HAP-1 (cell line): ENCODE results near the gene NECTIN3.

Source experiments
- DNase-seq, 2 experiments: peaks; one replicate each; pipeline ENCODE4 v3.0.0-alpha.2; 2016 to 2020; ENCODE audit warnings: low spot score in 2 of 2
- H3K27me3 ChIP-seq: fragments of 250-450 bp; sonication (Bioruptor Pico); 2 replicates; pipeline ENCODE4 v1.5.1; 2020; ENCODE audit warnings: low read depth, mild to moderate bottlenecking, moderate library complexity
- H3K36me3 ChIP-seq: fragments of 250-450 bp; sonication (Bioruptor Pico); replicated peaks from 2 replicates; pipeline ENCODE4 v1.5.1; 2020; ENCODE audit warnings: mild to moderate bottlenecking
- H3K4me1 ChIP-seq: fragments of 250-450 bp; sonication (Bioruptor Pico); 2 replicates; pipeline ENCODE4 v1.5.1; 2020; ENCODE audit warnings: mild to moderate bottlenecking
- H3K4me3 ChIP-seq: fragments of 250-450 bp; sonication (Bioruptor Pico); 2 replicates; pipeline ENCODE4 v1.5.1; 2020; ENCODE audit warnings: mild to moderate bottlenecking, moderate library complexity
- H3K9me3 ChIP-seq: fragments of 250-450 bp; sonication (Bioruptor Pico); 2 replicates; pipeline ENCODE4 v1.5.1; 2020; ENCODE audit warnings: mild to moderate bottlenecking, moderate library complexity
- in situ Hi-C: fragments of 300-500 bp; cut with MboI; formaldehyde crosslinking; loops from 3 replicates; pipeline ENCODE4 v1.14.3; 2020; ENCODE audit warnings: low sequenced_read_pairs, inconsistent platforms, mixed read lengths

NECTIN3 gene, protein sequence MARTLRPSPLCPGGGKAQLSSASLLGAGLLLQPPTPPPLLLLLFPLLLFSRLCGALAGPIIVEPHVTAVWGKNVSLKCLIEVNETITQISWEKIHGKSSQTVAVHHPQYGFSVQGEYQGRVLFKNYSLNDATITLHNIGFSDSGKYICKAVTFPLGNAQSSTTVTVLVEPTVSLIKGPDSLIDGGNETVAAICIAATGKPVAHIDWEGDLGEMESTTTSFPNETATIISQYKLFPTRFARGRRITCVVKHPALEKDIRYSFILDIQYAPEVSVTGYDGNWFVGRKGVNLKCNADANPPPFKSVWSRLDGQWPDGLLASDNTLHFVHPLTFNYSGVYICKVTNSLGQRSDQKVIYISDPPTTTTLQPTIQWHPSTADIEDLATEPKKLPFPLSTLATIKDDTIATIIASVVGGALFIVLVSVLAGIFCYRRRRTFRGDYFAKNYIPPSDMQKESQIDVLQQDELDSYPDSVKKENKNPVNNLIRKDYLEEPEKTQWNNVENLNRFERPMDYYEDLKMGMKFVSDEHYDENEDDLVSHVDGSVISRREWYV

DNA sequence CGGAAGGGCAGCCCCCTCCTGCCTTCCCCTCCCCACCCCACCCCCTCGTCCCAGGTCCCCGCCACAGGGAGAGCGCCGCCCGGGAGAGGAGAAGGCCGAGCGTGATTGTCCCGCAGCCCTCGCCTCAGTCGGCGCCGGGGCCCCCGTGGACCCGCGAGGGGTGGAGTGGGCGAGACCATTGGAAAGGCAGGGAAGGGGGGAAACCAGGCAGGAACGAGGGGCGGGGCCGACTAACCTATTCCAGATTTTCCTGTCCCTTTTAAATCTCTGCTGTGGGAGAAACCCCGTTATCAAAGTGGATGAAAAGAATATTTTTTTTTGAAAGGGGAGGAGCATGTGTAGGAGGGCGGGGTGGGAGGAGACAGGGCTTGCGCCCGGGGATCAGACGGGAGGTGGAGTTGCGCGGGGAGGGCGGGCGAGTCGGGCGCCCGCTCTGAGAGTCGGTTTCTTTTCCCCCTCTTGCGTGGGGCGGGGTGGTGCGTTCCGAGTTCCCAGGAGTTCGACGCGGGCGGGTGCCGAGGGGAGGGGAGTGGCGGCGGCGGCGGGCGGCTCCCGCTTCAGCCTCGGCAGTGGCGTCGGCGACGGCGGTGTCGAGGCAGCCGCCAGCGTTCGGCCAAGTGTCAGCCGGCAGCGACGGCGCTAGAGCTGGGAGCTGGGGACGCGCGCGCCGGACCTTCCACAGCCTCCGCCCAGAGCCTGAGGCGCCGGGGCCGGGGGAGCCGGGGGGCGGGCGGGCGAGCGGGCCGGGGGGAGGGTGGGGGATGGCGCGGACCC is at the start of gene NECTIN3:
Gene NECTIN3, plus strand, starts transcription at position 560 of the 774 bp plus-strand sequence. Its CDS starts 202 bp downstream, at position 762.
- H3K9me3 ChIP-seq = 0 out of 2 replicates have a peak, but pooled peaks cover 2% of the 10 kb centered on the region
- in situ Hi-C loops = no loop called here
- peak; percentile 95 to 97 for DNase-seq
- H3K4me3 ChIP-seq = peak within 1 kb of the TSS; percentile 77
- H3K4me1 ChIP-seq = peaks cover 27% of the 10 kb centered on the region
- no peaks in the 10 kb centered on the region for H3K27me3 ChIP-seq
- no peaks in the 10 kb centered on the region for H3K36me3 ChIP-seq

DNA sequence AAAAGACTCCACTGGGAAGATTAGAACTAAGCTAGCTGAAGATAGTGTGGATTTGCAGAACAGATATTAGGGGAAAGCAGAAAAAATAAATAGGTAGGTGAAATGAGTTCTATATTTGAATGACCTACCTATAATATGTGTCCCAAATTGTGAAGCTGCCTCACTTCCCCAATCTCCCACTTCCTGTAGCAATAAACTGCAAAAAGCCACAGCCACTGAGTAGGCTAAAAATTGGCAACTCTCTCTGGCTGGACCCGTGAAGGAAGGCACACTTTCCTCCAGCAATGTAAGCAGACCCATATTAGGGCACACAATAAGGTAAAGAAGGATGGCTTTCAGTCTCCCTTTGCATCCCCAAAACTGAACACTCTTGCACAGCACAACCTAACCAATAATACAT is 43.7 kb upstream of the NECTIN3 start:
- Histone ChIP-seq H3K9me3 (no peaks in the 10 kb centered on the region), H3K36me3 (no peaks in the 10 kb centered on the region), H3K27me3 (no peaks in the 10 kb centered on the region), H3K4me3 (no peak overlapping the region), H3K4me1 (no peaks in the 10 kb centered on the region)
- in situ Hi-C loops = no loop called here
- no peak for DNase-seq

DNA sequence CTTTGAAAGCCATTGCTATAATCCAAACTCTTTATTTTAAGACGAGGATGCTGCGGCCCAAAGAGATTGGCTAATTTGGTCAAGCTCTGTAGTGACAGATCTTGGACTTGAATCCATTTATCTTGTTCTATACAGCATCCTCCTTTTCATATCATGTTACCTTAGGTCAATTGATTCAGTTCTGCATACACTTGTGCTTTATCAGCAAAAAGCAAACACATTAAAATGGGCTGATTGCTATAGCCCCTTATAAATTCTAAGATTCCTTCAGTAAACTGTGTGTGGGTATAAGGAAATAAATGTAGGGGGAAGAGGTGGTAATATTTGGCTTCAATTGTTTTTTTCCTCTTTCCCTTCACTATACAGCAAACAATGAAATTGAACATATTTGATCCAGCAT is 40.1 kb upstream of the NECTIN3 start:
- in situ Hi-C loops = no loop called here
- Histone ChIP-seq H3K36me3 (no peaks in the 10 kb centered on the region), H3K9me3 (no peaks in the 10 kb centered on the region), H3K4me1 (no peaks in the 10 kb centered on the region), H3K4me3 (no peak overlapping the region), H3K27me3 (no peaks in the 10 kb centered on the region)
- no peak for DNase-seq

DNA sequence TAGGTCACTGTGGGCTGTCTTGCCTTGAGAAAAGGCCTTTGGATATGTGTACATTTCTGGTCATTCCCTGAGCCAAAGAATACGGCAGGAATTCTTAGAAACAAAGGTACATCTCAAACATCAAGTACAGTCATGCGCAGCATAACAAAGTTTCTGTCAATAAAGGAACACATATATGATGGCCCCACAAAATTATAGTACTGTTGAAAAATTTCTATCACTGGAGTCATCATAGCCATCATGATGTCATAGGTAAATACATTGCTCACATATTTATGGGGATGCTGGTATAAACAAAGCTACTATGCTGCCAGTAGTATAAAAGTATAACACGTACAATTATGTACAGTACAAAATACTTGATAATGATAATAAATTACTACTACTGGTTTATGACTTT is 38.9 kb upstream of the NECTIN3 start:
- no peaks in the 10 kb centered on the region for H3K27me3 ChIP-seq
- H3K9me3 ChIP-seq = no peaks in the 10 kb centered on the region
- H3K4me1 ChIP-seq = no peaks in the 10 kb centered on the region
- in situ Hi-C loops = no loop called here
- no peak overlapping the region for H3K4me3 ChIP-seq
- no peak for DNase-seq
- no peaks in the 10 kb centered on the region for H3K36me3 ChIP-seq

DNA sequence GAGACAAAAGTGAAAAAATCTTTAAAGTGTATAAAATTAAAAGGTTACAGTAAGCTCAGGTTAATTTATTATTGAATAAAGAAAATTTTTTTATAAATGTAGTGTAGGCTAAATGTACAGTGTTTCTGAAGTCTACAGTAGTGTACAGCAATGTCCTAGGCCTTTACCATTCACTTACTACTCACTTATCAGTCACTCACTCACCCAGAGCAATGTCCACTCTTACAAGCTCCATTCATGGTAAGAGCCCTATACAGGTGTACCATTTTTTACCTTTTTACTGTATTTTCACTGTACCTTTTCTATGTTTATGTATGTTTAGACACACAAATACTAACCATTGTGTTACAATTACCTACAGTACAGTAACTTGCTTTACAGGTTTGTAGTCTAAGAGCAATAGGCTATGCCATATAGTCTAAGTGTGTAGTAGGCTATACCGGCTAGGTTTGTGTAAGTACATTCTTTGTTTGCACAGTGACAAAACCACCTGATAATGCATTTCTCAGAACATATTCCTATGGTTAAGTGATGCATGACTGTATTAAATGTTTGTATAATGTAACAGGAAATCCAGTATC is 38.1 kb upstream of the NECTIN3 start:
- in situ Hi-C loops = no loop called here
- no peak for DNase-seq
- Histone ChIP-seq H3K9me3 (no peaks in the 10 kb centered on the region), H3K36me3 (no peaks in the 10 kb centered on the region), H3K27me3 (no peaks in the 10 kb centered on the region), H3K4me1 (no peaks in the 10 kb centered on the region), H3K4me3 (no peak overlapping the region)

DNA sequence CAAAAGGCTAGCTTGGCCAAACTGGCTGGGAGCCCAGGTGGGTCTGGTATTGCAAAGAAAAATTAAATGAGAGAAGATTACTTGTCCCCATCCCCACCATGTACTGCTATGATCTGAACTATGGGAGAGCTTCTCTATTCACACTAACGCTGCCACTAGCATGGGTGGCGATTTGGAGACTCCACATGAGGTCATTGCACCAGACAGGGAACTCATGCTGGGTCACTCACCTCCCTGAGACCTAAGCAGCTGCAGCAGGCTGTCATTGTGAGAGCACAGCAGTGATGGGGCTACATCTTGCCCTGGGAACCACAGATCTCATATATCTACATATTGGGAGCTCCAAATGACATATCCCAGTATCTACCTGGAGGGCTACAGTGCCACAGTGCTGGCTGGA is 36.3 kb upstream of the NECTIN3 start:
- Histone ChIP-seq H3K9me3 (no peaks in the 10 kb centered on the region), H3K27me3 (no peaks in the 10 kb centered on the region), H3K4me1 (no peaks in the 10 kb centered on the region), H3K36me3 (no peaks in the 10 kb centered on the region), H3K4me3 (no peak overlapping the region)
- DNase-seq = no peak
- in situ Hi-C loops = no loop called here

DNA sequence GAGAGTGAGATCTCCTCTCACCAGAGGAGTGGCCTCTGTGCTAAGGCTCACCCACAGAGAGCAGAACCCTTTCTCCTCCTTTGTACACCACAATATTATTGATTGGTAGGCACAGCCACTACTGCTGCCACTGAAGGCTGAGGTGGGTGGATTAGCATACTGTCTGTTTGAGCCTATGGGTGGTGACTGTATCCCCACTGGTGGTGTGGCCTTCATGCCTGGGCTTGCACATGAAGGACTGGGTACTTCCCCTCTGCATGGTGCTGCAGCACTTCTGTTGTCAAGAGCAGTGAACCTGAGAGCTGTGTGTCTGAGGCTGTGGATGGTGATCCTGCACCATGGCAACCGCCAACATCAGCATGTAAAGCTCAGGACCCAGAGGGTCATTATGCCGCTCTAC is 35.7 kb upstream of the NECTIN3 start:
- in situ Hi-C loops = no loop called here
- no peaks in the 10 kb centered on the region for H3K4me1 ChIP-seq
- no peaks in the 10 kb centered on the region for H3K9me3 ChIP-seq

DNA sequence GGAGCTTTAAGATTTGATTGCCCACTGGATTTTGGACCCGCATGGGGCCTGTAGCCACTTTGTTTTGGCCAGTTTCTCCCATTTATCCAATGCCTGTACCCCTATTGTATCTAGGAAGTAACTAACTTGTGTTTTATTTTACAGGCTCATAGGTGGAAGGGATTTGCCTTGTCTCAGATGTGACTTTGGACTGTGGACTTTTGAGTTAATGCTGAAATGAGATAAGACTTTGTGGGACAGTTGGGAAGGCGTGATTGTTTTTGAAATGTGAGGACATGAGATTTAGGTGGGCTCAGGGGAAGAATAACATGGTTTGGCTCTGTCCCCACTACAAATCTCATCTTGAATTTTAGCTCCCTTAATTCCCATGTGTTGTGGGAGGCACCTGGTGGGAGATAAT is 30.7 kb upstream of the NECTIN3 start:
- Histone ChIP-seq H3K9me3 (no peaks in the 10 kb centered on the region), H3K4me3 (no peak overlapping the region), H3K27me3 (no peaks in the 10 kb centered on the region), H3K4me1 (no peaks in the 10 kb centered on the region; the same call in 1 of the 2 replicates), H3K36me3 (no peaks in the 10 kb centered on the region)
- DNase-seq = no peak
- in situ Hi-C loops = no loop called here

More for the DNA sequence above, 35.7 kb upstream of the NECTIN3 start:
- Histone ChIP-seq H3K27me3 (no peaks in the 10 kb centered on the region), H3K36me3 (no peaks in the 10 kb centered on the region), H3K4me3 (no peak overlapping the region)
- no peak for DNase-seq

DNA sequence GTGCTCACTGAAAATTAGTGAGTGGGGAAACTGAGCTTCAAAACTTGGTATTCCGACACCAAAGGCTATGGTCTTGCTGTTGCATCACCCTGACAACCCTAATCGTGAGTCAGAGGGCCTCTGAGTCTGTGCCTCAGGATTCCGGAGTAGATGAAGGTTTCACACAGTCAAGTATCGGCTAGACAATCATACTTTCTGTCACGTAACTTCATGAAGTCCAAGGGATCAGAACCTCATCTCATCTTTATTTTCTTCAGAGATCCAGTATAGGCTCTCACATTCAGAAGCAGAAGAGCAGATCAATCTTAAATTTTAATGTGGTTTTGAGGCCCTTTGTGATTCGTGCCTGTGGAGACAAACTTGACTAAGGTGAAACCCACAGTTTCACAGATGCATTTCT is 26.1 kb upstream of the NECTIN3 start:
- H3K9me3 ChIP-seq = no peaks in the 10 kb centered on the region

DNA sequence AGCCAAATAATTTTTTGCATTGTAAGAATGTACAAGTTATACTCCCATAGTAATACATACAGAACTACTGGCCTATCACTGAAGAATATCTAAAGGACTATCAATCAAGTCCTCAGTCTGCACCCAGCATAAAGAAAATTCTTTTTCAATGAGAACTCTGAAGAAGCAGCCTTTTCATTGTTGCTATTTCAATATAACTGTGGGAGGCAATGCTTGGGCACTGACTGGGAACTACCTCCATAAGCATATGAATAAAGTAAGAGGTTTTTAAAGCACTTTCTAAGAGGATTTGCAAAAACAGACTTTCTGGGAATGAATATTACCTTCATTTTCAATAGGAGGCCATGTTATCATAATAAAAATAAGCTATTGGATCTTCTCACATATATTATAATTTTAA is 24.6 kb upstream of the NECTIN3 start:
- in situ Hi-C loops = no loop called here
- peaks cover 18% of the 10 kb centered on the region for H3K4me1 ChIP-seq
- no peaks in the 10 kb centered on the region for H3K9me3 ChIP-seq
- no peaks in the 10 kb centered on the region for H3K36me3 ChIP-seq
- H3K27me3 ChIP-seq = no peaks in the 10 kb centered on the region
- DNase-seq = peak; percentile 61 to 100
- no peak overlapping the region for H3K4me3 ChIP-seq

More for the DNA sequence above, 26.1 kb upstream of the NECTIN3 start:
- Histone ChIP-seq H3K27me3 (no peaks in the 10 kb centered on the region), H3K4me1 (peaks cover 18% of the 10 kb centered on the region), H3K4me3 (no peak overlapping the region), H3K36me3 (no peaks in the 10 kb centered on the region)
- DNase-seq = no peak
- in situ Hi-C loops = no loop called here

DNA sequence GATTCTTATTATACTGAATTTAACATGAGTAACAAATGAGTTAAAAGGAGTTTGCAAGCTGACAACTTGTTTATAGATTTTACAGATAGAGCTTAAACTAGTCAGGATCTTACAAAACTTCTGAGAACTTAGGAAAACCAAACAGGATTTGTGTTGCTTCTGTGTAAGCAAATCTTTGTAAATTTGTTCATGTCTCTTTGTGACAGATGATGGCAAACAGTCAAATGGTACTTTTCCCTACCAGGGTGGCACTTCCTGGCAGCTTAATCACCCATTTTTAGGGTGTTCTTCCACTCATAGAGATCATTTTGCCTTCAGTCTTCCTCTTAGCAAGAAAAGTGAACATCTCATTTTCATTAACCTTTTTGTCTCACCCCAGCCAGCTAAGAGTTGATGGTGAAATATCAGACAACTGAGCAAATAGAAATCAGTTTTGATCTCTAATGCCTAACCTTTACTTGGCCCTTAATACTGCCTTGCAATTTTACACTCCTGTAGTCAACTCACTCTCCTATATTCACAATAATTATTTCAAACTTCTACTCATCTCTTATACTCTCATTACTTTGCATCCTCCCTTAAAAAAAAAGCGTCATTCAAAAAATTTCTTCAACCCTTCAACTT is 23.7 kb upstream of the NECTIN3 start:
- H3K27me3 ChIP-seq = no peaks in the 10 kb centered on the region
- H3K4me3 ChIP-seq = no peak overlapping the region
- H3K36me3 ChIP-seq = no peaks in the 10 kb centered on the region
- H3K4me1 ChIP-seq = peaks cover 18% of the 10 kb centered on the region
- no peaks in the 10 kb centered on the region for H3K9me3 ChIP-seq
- no peak for DNase-seq
- in situ Hi-C loops = no loop called here

DNA sequence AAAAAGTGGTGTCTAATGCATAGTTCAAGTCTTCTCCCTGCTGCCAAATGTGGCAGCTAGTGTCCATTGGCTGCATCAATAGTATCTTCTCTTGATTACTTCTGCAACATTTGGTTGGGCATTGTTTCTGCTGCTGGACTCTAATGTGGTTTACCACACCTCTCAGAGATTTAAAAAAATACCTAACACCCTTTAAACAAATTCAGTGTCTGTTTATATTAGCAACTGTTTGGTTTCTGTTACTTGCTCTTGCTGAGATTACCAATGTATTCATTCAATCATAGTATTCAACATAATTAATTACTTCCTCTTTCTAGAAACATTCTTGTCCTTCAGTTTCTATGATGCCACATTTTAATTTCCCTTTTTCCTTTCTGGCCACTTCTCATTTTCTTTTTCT is 20.3 kb upstream of the NECTIN3 start:
- peaks cover 16% of the 10 kb centered on the region for H3K4me1 ChIP-seq
- in situ Hi-C loops = no loop called here
- H3K4me3 ChIP-seq = no peak overlapping the region
- no peaks in the 10 kb centered on the region for H3K9me3 ChIP-seq
- no peaks in the 10 kb centered on the region for H3K27me3 ChIP-seq
- no peak for DNase-seq
- H3K36me3 ChIP-seq = no peaks in the 10 kb centered on the region

DNA sequence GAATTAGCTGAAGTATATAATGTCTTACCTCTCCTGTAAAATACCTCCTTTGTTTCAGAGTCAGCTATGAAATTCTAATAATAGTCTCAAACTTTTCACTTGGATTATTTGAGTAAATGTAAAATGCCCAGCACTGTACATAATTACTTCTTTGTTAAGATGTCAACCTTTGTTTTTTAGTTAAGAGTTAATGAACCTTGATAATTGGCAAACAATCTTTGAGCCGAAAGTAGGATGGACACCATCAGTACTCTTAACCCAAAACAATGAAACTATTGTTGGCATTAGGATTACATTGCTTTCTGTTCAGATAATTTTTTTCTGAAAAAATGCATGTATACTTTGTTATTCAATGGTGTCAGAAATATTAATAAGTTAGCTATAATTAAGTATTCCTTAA is 3.0 kb upstream of the NECTIN3 start:
- in situ Hi-C loops = no loop called here
- Histone ChIP-seq H3K9me3 (0 out of 2 replicates have a peak, but pooled peaks cover 2% of the 10 kb centered on the region), H3K4me3 (no peak overlapping the region), H3K36me3 (no peaks in the 10 kb centered on the region), H3K4me1 (peaks cover 11% of the 10 kb centered on the region), H3K27me3 (no peaks in the 10 kb centered on the region)
- DNase-seq = no peak
